Sigmoid colon (tissue), 7 donors: Measurements from ENCODE around the gene AP1AR. TPM values are rescaled to one million over a fixed set of nuclear protein-coding genes. Genes with fewer than 3 reads are reported as not detected.

Experiments
- DNase-seq: peaks from one replicate; pipeline ENCODE4 v3.0.0-alpha.2; 2019
- H3K27ac ChIP-seq, 4 donors: fragments of 200-600 bp; sonication (generic); one replicate each; pipeline ENCODE4 v1.5.1; 2016 to 2019; ENCODE audit warnings: mild to moderate bottlenecking in 1 of 4
- H3K27me3 ChIP-seq, 3 donors: fragments of 200-600 bp; sonication (generic); one replicate each; pipeline ENCODE4 v1.5.1; 2019; ENCODE audit warnings: mild to moderate bottlenecking in 1 of 3
- H3K36me3 ChIP-seq, 4 donors: fragments of 200-600 bp; sonication (generic); one replicate each; pipeline ENCODE4 v1.5.1; 2016 to 2019
- H3K4me1 ChIP-seq, 4 donors: fragments of 200-600 bp; sonication (generic); one replicate each; pipeline ENCODE4 v1.5.1; 2017 to 2019
- H3K4me3 ChIP-seq, 4 donors: fragments of 200-600 bp; sonication (generic); one replicate each; pipeline ENCODE4 v1.5.1; 2017 to 2019; ENCODE audit warnings: mild to moderate bottlenecking in 2 of 4, moderate library complexity in 1 of 4
- H3K9me3 ChIP-seq, 4 donors: fragments of 200-600 bp in 3 of 4; sonication (generic) in 3 of 4; one replicate each; pipeline versions ENCODE4 v1.5.1 to v1.6.1; 2013 to 2019
- CTCF ChIP-seq, 4 experiments: fragments of 450-650 bp in 3 of 4; fragments of 200-600 bp in 1 of 4; IDR thresholded peaks; one replicate each; pipeline ENCODE4 v1.5.1; 2016 to 2019; ENCODE audit warnings: antibody characterized with exemption in 4 of 4, mild to moderate bottlenecking in 3 of 4, moderate library complexity in 2 of 4
- EP300 ChIP-seq, 4 donors: sonication (generic); formaldehyde crosslinking; IDR thresholded peaks; one replicate each; pipeline ENCODE4 v1.6.1; 2017; ENCODE audit warnings: antibody characterized with exemption in 4 of 4
- POLR2A ChIP-seq, 2 donors: fragments of 450-650 bp; IDR thresholded peaks; one replicate each; pipeline ENCODE4 v1.6.1; 2016; ENCODE audit warnings: antibody characterized with exemption in 2 of 2, mild to moderate bottlenecking in 2 of 2, moderate library complexity in 2 of 2
- POLR2AphosphoS5 ChIP-seq, 4 donors: sonication (generic); formaldehyde crosslinking; IDR thresholded peaks; one replicate each; pipeline ENCODE4 v1.6.1; 2017; ENCODE audit warnings: antibody characterized with exemption in 4 of 4
- WGBS, 2 donors: extraction: QIAGEN DNeasy Blood & Tissue Kit; methylation state at CpG; one replicate each; pipeline ENCODE4 v1.1.7; 2013; 5-methylcytosine and 5-hydroxymethylcytosine counted together
- intact Hi-C: fragments of 100-400 bp; cut with DNase I; formaldehyde crosslinking; loops from one replicate; pipeline ENCODE4 v1.15.1; 2023
- polyA plus RNA-seq, 3 donors: library from polyadenylated mRNA; stranded (reverse); fragments of 200-250 nt; gene quantifications; one replicate each; pipeline ENCODE4 v1.2.3, GENCODE V29; 2013
- total RNA-seq, 4 donors: library from RNA; depleted of rRNA; stranded (reverse); fragments of >200 nt; gene quantifications; one replicate each; pipeline ENCODE4 v1.1.0, GENCODE V29; 2016
- donor health status: healthy with polysubstance abuse.
- donor health status: Bipolar disorder and iron deficiency.
- donor health status: healthy.

AP1AR gene
- total and polyA plus RNA-seq, 7 donors = 6.9 to 36.3 (median 19.5) TPM

DNA sequence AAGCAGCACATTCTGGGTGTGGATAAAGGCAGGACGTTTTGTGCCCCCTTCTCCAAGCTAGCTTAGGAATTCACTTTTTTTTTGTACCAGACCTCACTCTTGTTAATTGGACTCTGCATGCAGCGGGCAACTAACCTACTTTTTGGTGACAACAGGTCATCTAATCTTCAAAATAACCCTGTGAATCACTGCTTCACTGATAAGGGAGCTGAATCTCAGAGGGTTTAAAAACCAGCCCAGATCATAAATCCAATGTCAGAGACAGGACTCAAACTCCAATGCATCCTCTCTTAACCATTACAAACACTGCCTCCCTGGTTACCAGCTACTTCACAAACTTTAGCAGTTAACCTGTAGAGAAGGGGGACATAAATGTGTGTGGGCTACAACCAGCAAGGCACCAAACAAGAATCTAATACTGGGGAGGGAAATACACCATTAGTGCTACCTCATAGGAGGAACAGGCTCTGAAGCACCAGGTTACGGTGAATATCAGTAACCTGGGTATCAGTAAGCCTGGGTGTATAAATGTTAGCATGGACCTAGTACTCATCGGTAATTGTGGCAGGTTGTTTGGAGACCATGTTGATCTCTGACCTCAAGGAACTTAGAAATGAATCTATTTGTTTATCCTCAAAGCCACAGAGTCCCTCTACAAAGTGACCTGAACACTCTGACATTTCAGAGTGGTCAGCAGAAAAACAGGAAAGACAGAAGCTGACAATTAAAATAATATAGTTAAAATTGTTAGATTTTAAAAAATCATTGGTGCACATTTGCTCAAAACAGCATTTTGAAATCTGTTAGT lies 51.5 kb downstream of the AP1AR start:
- no peaks in the 10 kb centered on the region for H3K9me3 ChIP-seq
- no peaks in the 10 kb centered on the region for H3K36me3 ChIP-seq
- no peak overlapping the region for H3K27ac ChIP-seq
- intact Hi-C loops = no loop called here
- H3K4me3 ChIP-seq = no peak overlapping the region
- TF ChIP-seq POLR2A (IDR thresholded peaks at IDR 0.05) = no peak
- 73% methylated on average over 4 of the region's 4 CpGs for WGBS, 2 donors
- no peak for DNase-seq
- peaks cover 0 to 21% (median 12%) of the 10 kb centered on the region in 4 donors for H3K4me1 ChIP-seq
- no peaks in the 10 kb centered on the region for H3K27me3 ChIP-seq

DNA sequence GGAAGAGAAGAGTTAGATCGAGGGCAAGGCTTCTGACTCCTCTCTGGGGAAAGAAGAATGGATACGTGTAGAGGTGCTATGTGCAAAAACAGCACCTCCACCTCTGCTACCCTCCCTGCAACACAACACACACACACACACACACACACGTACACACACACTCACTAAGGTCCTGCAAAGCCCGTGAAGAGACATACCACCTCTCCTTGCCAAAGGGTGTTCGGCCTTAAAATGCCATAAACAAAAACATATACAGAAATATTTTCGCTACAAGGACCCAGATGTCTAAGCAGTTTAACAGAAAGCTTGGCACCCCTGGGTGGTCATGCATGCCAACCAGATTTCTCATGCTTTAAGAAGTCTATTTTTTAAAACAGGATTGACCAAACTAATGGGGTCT lies 52.6 kb downstream of the AP1AR start:
- H3K4me1 ChIP-seq = peaks cover 0 to 20% (median 12%) of the 10 kb centered on the region in 4 donors
- intact Hi-C loops = no loop called here
- H3K9me3 ChIP-seq = no peaks in the 10 kb centered on the region
- no peaks in the 10 kb centered on the region for H3K27me3 ChIP-seq
- DNase-seq = no peak
- no peaks in the 10 kb centered on the region for H3K36me3 ChIP-seq
- TF ChIP-seq POLR2AphosphoS5 (IDR thresholded peaks at IDR 0.05) (no peak), EP300 (IDR thresholded peaks at IDR 0.05) (no peak), POLR2A (IDR thresholded peaks at IDR 0.05) (no peak), CTCF (IDR thresholded peaks at IDR 0.05) (no peak)
- H3K27ac ChIP-seq = peak overlapping the region; percentile 37 to 83 (median 73)
- H3K4me3 ChIP-seq = peak overlapping the region; percentile 55 to 80 (median 66)
- 7 to 9% methylated on average over 6 of the region's 6 CpGs for WGBS, 2 donors

GRCh38 chr4:112284662-112285411 lies 53.2 kb downstream of the AP1AR start:
- intact Hi-C loops = loop anchor here (5.0 kb wide), 1 partner anchor 53 kb away; the partner anchor contains the start of gene AP1AR
- H3K4me3 ChIP-seq = peak overlapping the region; percentile 55 to 80 (median 66)
- H3K27ac ChIP-seq = peak overlapping the region; percentile 71 to 83 (median 74)
- 1% methylated on average over 15 of the region's 15 CpGs for WGBS, 2 donors
- no peaks in the 10 kb centered on the region for H3K36me3 ChIP-seq
- TF ChIP-seq POLR2AphosphoS5 (IDR thresholded peaks at IDR 0.05) (no peak), CTCF (IDR thresholded peaks at IDR 0.05) (no peak), EP300 (IDR thresholded peaks at IDR 0.05) (no peak), POLR2A (IDR thresholded peaks at IDR 0.05) (no peak)
- H3K4me1 ChIP-seq = peaks cover 0 to 17% (median 10%) of the 10 kb centered on the region in 4 donors
- H3K9me3 ChIP-seq = no peaks in the 10 kb centered on the region
- no peak for DNase-seq
- H3K27me3 ChIP-seq = no peaks in the 10 kb centered on the region

- Histone ChIP-seq H3K4me1 (peaks cover 0 to 17% (median 10%) of the 10 kb centered on the region in 4 donors), H3K4me3 (no peak overlapping the region), H3K27ac (no peak overlapping the region), H3K9me3 (no peaks in the 10 kb centered on the region), H3K36me3 (no peaks in the 10 kb centered on the region), H3K27me3 (no peaks in the 10 kb centered on the region)
- no peak for TF ChIP-seq POLR2AphosphoS5 (IDR thresholded peaks at IDR 0.05)
- TF ChIP-seq POLR2A (IDR thresholded peaks at IDR 0.05) = no peak
- intact Hi-C loops = loop anchor here (5.0 kb wide), 1 partner anchor 55 kb away; the partner anchor contains the start of gene AP1AR
- no peak for DNase-seq
- 69 to 76% methylated on average over 8 of the region's 8 CpGs for WGBS, 2 donors
Observed at GRCh38 chr4:112287258-112287989, 55.8 kb downstream of the AP1AR start.

- H3K27ac ChIP-seq = no peak overlapping the region
- no peak overlapping the region for H3K4me3 ChIP-seq
- intact Hi-C loops = loop anchor here (5.0 kb wide), 1 partner anchor 56 kb away; the partner anchor contains the start of gene AP1AR
- H3K9me3 ChIP-seq = no peaks in the 10 kb centered on the region
- DNase-seq = no peak
- no peak for TF ChIP-seq POLR2AphosphoS5 (IDR thresholded peaks at IDR 0.05)
- TF ChIP-seq CTCF (IDR thresholded peaks at IDR 0.05) = no peak
- no peak for TF ChIP-seq POLR2A (IDR thresholded peaks at IDR 0.05)
- TF ChIP-seq EP300 (IDR thresholded peaks at IDR 0.05) = no peak
- no peaks in the 10 kb centered on the region for H3K27me3 ChIP-seq
- peaks cover 0 to 17% (median 10%) of the 10 kb centered on the region in 4 donors for H3K4me1 ChIP-seq
- H3K36me3 ChIP-seq = no peaks in the 10 kb centered on the region
- WGBS, 2 donors = 54 to 85% methylated on average over 3 of the region's 3 CpGs
Observed at GRCh38 chr4:112288455-112288854, 56.9 kb downstream of the AP1AR start.
